Cerebellar nuclear complex (tissue), 1 donor: ENCODE measurements around the gene NBEAL2.

Experiments used
- DNase-seq, 2 experiments: peaks; one replicate each; lab custom pipeline; 2025; lab: John Stamatoyannopoulos, UW

NBEAL2 gene

DNA sequence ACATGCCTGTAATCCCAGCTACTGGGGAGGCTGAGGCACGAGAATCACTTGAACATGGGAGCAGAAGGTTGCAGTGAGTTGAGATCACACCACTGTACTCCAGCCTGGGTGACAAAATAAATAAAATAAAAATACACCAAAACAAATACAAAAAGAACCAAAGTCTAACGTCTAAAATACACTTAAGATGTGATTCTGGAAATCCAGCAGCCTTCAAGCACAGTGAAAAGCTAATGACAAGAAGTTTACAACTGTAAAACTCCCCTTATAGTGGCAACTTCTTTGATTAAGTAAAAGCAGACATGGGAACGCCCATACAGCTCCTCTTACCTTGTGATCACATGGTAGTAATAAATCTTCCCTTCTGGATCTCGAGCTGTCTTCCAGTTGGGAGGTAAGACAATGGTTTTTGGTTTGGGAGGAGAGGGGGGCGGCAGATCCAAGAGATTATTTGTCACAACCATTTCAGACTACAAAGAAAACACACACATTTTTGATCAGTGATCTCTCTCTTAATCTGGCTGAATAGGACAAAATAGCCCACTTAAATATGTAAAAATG is 62.8 kb downstream of the NBEAL2 start:
- no peak for DNase-seq

DNA sequence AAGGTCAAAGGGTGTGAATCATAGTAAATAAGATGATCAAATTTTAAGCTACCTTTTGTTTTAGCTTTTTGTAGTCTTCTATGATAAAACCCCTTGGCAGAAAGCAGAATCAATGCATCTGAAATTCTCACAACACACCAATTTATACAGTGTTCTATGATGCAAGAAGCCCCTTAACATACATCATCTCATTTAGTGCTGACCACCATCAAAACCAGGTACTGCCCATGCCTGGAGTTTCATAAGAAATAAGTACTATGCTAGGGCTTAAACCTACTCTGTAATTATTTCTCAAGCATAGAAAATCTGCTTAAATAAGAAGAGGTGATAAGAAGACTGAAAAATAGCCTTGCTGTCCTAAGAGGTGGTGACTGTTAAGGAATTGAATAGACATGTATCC is 67.6 kb downstream of the NBEAL2 start:
- DNase-seq, result no peak

DNA sequence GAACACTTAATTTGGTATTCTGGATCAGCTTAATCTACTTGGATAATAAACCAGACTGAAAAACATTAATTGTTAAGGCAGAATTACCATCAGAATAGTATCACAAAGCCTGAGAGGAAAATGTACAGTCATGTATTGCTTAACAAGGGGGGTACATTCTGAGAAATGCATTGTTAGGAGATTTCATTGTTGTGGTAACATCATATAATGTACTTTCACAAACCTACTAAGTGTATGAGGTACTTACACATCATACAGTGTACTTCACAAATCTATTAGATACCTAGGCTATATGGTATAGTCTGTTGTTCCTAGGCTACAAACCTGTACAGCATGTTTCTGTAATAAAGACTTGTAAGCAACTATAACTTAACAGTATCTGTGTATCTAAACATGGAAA is 68.2 kb downstream of the NBEAL2 start:
- no peak for DNase-seq

DNA sequence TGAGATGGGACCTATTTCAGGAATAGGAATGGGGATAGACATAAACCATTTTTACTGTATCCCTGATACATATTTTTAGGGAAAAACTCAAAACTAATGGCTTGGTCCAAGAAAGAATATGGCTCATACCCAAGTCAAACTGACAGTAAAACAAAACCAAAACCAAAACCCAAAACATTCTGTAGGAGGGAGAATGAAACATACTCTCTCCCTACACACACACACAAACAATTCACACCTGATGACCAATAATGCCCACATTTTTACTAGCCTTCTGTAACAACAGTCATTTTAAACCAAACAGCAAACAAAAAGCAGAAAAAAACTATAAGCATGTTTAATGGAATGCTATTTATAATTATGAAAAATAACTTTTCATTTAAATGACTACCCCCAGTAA is 74.9 kb downstream of the NBEAL2 start:
- DNase-seq, result no peak

DNA sequence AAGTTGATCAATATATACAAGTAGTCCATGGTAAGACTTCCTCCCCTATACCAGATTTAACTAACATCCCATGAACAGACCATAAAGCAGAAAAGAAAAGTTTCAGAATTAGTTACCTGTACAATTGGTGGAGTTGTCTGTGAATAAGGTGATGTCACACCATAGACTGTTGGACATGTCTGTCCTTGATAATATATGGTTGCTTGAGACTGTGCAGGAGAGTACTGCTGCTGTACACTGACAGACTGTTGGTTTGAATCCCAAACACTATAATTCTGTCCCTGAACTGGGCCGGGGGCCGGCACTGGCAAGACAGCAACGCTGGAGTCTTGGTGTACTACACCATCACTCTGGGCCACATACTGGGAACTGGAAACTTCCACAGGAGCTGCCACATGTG is 77.2 kb downstream of the NBEAL2 start:
- DNase-seq, result no peak

DNA sequence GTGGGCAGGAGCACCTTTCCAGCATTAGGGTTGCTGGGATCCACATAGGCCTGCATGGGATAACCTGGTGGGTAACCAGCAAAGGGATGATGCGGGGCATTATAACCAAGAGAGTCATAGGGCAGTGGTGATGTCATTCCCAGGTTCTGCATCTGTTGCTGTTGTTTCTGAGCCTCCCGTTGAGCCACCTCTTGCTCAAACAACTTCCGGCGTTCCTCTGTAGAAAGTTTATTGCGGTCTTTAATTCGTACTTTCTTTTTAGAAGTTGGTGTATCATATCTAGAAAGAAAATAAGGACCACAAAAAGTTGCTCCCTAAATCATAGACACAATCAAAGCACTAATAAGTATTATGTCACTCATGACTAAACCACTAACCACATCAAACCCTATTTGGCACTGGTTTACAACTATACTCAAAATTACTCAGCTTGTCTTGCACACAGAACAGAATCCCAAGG is 77.8 kb downstream of the NBEAL2 start:
- DNase-seq, result no peak
